Right lobe of liver (tissue), 6 donors: ENCODE data around the gene SIN3B. TPM values are rescaled to one million over a fixed set of nuclear protein-coding genes. Genes with fewer than 3 reads are reported as not detected.

ENCODE experiments used
- ATAC-seq, 4 donors: fragments of 200-7000 bp; cut with Tn5 transposase; one replicate each; pipeline ENCODE4 v1.9.1; 2020; ENCODE audit warnings: mild to moderate bottlenecking in 4 of 4, moderate library complexity in 4 of 4
- DNase-seq, 3 donors: peaks; one replicate each; pipeline ENCODE4 v3.0.0-alpha.2; 2020
- H3K27ac ChIP-seq, 3 donors: fragments of 200-600 bp; one replicate each; pipeline ENCODE4 v1.8.0; 2022
- H3K27me3 ChIP-seq, 2 donors: fragments of 200-600 bp; one replicate each; pipeline ENCODE4 v1.8.0; 2022
- H3K36me3 ChIP-seq, 4 donors: fragments of 200-600 bp; sonication (generic) in 1 of 4; one replicate each; pipeline versions ENCODE4 v1.5.1 to v1.8.0; 2017 to 2022; ENCODE audit warnings: control low read depth in 1 of 4
- H3K4me1 ChIP-seq, 4 donors: fragments of 200-600 bp; sonication (generic) in 1 of 4; one replicate each; pipeline versions ENCODE4 v1.5.1 to v1.8.0; 2017 to 2022; ENCODE audit warnings: control low read depth in 1 of 4
- H3K4me3 ChIP-seq, 3 donors: fragments of 200-600 bp; one replicate each; pipeline ENCODE4 v1.8.0; 2022
- H3K9me3 ChIP-seq, 4 donors: fragments of 200-600 bp; sonication (generic) in 1 of 4; one replicate each; pipeline versions ENCODE4 v1.5.1 to v1.8.0; 2017 to 2022; ENCODE audit warnings: control low read depth in 1 of 4
- CTCF ChIP-seq, 4 donors: fragments of 200-600 bp in 3 of 4; fragments of 450-650 bp in 1 of 4; IDR thresholded peaks; one replicate each; pipeline versions ENCODE4 v1.5.1 to v1.8.0; 2016 to 2022; ENCODE audit warnings: antibody characterized with exemption in 4 of 4, mild to moderate bottlenecking in 2 of 4
- POLR2A ChIP-seq: fragments of 450-650 bp; IDR thresholded peaks from one replicate; pipeline ENCODE4 v1.6.1; 2017; ENCODE audit warnings: antibody characterized with exemption, mild to moderate bottlenecking
- WGBS: methylation state at CpG from one replicate; pipeline ENCODE4 v1.1.6; 2018; ENCODE audit warnings: low coverage, low lambda C conversion rate; ENCODE audit not compliant: insufficient coverage; ENCODE audit errors: missing lambda C conversion rate; 5-methylcytosine and 5-hydroxymethylcytosine counted together
- intact Hi-C, 2 donors: fragments of 100-400 bp; cut with DNase I; formaldehyde crosslinking; loops; one replicate each; pipeline versions ENCODE4 v1.11.2 to v1.14.1; 2022
- total RNA-seq, 6 experiments: library from RNA; depleted of rRNA in 2 of 6; stranded (reverse); fragments of >200 nt in 2 of 6; fragmentation: NEBNext Ultra II Directional in 3 of 6; extraction: Animal tissue kit (Norgen Biotek cat#: 25700) in 3 of 6; gene quantifications; one replicate each; pipeline versions ENCODE4 v1.1.0 to v1.2.4, GENCODE V29; 2016 to 2023
- donor health status: DM: no; HTN: yes; CAD: no.
- donor health status: DM: no; HTN: no; CAD: no.
- donor health status: DM: no; HTN: no; CAD: no.
- donor health status: DM: no; HTN: yes; CAD: no.
- donor health status: DM: no; HTN: yes; CAD: no.

The SIN3B gene
- total RNA-seq, 6 experiments from 2014 or later, result 10.6 to 20.9 (median 13.6) TPM

- ATAC-seq, result no peak
- no peak overlapping the region for H3K27ac ChIP-seq
- H3K4me3 ChIP-seq, result no peak overlapping the region
- H3K9me3 ChIP-seq, result no peaks in the 10 kb centered on the region
- no peaks in the 10 kb centered on the region for H3K4me1 ChIP-seq
- H3K36me3 ChIP-seq, result peaks cover 0 to 52% (median 9%) of the 10 kb centered on the region in 4 donors
- 93% methylated on average over 5 of the region's 30 CpGs for WGBS
- TF ChIP-seq CTCF (IDR thresholded peaks at IDR 0.05) (no peak), POLR2A (no peak)
- H3K27me3 ChIP-seq, result no peaks in the 10 kb centered on the region
- no peak for DNase-seq
- intact Hi-C loops, result no loop called here
Observed at GRCh38 chr19:16869331-16869972, 40.3 kb downstream of the SIN3B start.

- H3K4me3 ChIP-seq, result no peak overlapping the region
- H3K27ac ChIP-seq, result no peak overlapping the region
- ATAC-seq, result peak; percentile 26 to 62 (median 39)
- peaks cover 0 to 50% (median 10%) of the 10 kb centered on the region in 4 donors for H3K36me3 ChIP-seq
- H3K4me1 ChIP-seq, result no peaks in the 10 kb centered on the region
- no peaks in the 10 kb centered on the region for H3K27me3 ChIP-seq
- TF ChIP-seq CTCF (IDR thresholded peaks at IDR 0.05) (no peak), POLR2A (no peak)
- WGBS, result 66% methylated on average over 7 of the region's 7 CpGs
- intact Hi-C loops, result no loop called here
- DNase-seq, result no peak
- H3K9me3 ChIP-seq, result no peaks in the 10 kb centered on the region
Observed at GRCh38 chr19:16871871-16872270, 42.7 kb downstream of the SIN3B start.

GRCh38 chr19:16872728-16873127, 43.5 kb downstream of the SIN3B start:
- Histone ChIP-seq H3K9me3 (no peaks in the 10 kb centered on the region), H3K4me3 (no peak overlapping the region), H3K4me1 (no peaks in the 10 kb centered on the region), H3K27me3 (no peaks in the 10 kb centered on the region), H3K36me3 (peaks cover 0 to 50% (median 12%) of the 10 kb centered on the region in 4 donors), H3K27ac (no peak overlapping the region)
- intact Hi-C loops, result no loop called here
- no peak for TF ChIP-seq CTCF (IDR thresholded peaks at IDR 0.05)
- TF ChIP-seq POLR2A, result no peak
- ATAC-seq, result no peak
- 97% methylated on average over 5 of the region's 21 CpGs for WGBS
- DNase-seq, result no peak

- Histone ChIP-seq H3K4me3 (no peak overlapping the region), H3K4me1 (no peaks in the 10 kb centered on the region), H3K27me3 (no peaks in the 10 kb centered on the region), H3K9me3 (no peaks in the 10 kb centered on the region), H3K36me3 (peaks cover 0 to 51% (median 13%) of the 10 kb centered on the region in 4 donors), H3K27ac (no peak overlapping the region)
- no peak for DNase-seq
- ATAC-seq, result no peak
- TF ChIP-seq CTCF (IDR thresholded peaks at IDR 0.05) (no peak), POLR2A (no peak)
- WGBS, result 67% methylated on average over 1 of the region's 3 CpGs
- intact Hi-C loops, result no loop called here
Observed at GRCh38 chr19:16873594-16873993, 44.4 kb downstream of the SIN3B start.
